GM12878 (cell line): ENCODE data around the gene ZNF45. TPM values are rescaled to one million over a fixed set of nuclear protein-coding genes. Genes with fewer than 3 reads are reported as not detected.

Experiments
- ATAC-seq: fragments of 200-7000 bp; cut with Tn5 transposase; 3 replicates; pipeline ENCODE4 v1.9.1; 2020; ENCODE audit warnings: mild to moderate bottlenecking, moderate library complexity
- BruUV-seq: library from RNA; stranded (reverse); fragments of 400-500 nt; replicated peaks from 2 replicates; lab custom pipeline; 2021; lab: Mats Ljungman, UMichigan
- CTCF ChIA-PET: fragments of 300-600 bp; sonication (Branson Sonifier 250); formaldehyde crosslinking; extraction: SDS; loops from one replicate; lab custom pipeline; 2021; ENCODE audit warnings: inconsistent platforms; lab: Yijun Ruan, JAX
- POLR2A ChIA-PET: fragments of 350-600 bp; formaldehyde crosslinking; extraction: SDS; loops from one replicate; lab custom pipeline; 2021; ENCODE audit warnings: inconsistent platforms; lab: Charles Lee
- RAD21 ChIA-PET: fragments of 300-600 bp; sonication (Branson Sonifier 250); formaldehyde crosslinking; loops from one replicate; lab custom pipeline; 2023; ENCODE audit warnings: antibody characterized with exemption; ENCODE audit not compliant: unreplicated experiment; lab: Charles Lee
- SMC1A ChIA-PET: fragments of 300-600 bp; sonication (Branson Sonifier 250); formaldehyde crosslinking; loops from one replicate; lab custom pipeline; 2023; ENCODE audit not compliant: unreplicated experiment, uncharacterized antibody; lab: Charles Lee
- DNase-seq: peaks from one replicate; pipeline ENCODE4 v3.0.0-alpha.2; 2011; ENCODE audit warnings: low read depth, low spot score
- FAIRE-seq: peaks from 3 replicates; lab custom pipeline; 2011; peaks lifted over from hg19 to GRCh38; lab: Jason Lieb, UNC
- H2AFZ ChIP-seq: 2 replicates; pipeline ENCODE4 v1.6.0; 2011; ENCODE audit warnings: low read depth, low read length, control low read depth; ENCODE audit not compliant: control insufficient read depth
- H3K27ac ChIP-seq: 2 replicates; pipeline ENCODE4 v1.5.1; 2011; ENCODE audit warnings: control low read depth; ENCODE audit not compliant: control insufficient read depth, insufficient read depth
- H3K27me3 ChIP-seq, 2 experiments: replicated peaks in 1 of 2; 2 replicates each; pipeline versions ENCODE4 v1.6.0 to v1.6.1; 2011; ENCODE audit warnings: low read length in 1 of 2; ENCODE audit not compliant: control insufficient read depth in 2 of 2, insufficient read depth in 2 of 2
- H3K36me3 ChIP-seq, 2 experiments: 2 replicates each; pipeline ENCODE4 v1.5.1; 2011; ENCODE audit warnings: low read length in 1 of 2; ENCODE audit not compliant: control insufficient read depth in 2 of 2, insufficient read depth in 2 of 2
- H3K4me1 ChIP-seq: 2 replicates; pipeline ENCODE4 v1.6.1; 2011; ENCODE audit warnings: mild to moderate bottlenecking, low read length, moderate library complexity, mixed read lengths; ENCODE audit not compliant: control insufficient read depth, insufficient read depth
- H3K4me2 ChIP-seq: 2 replicates; pipeline ENCODE4 v1.6.0; 2011; ENCODE audit warnings: control low read depth; ENCODE audit not compliant: control insufficient read depth, insufficient read depth
- H3K4me3 ChIP-seq: fragments of 200-600 bp; sonication (generic); 2 replicates; pipeline ENCODE4 v1.5.1; 2016
- H3K79me2 ChIP-seq: 2 replicates; pipeline ENCODE4 v1.6.0; 2011; ENCODE audit warnings: low read length; ENCODE audit not compliant: control insufficient read depth, insufficient read depth
- H3K9ac ChIP-seq: 2 replicates; pipeline ENCODE4 v1.8.0; 2011; ENCODE audit warnings: low read length, control low read depth, mixed read lengths; ENCODE audit not compliant: control insufficient read depth, insufficient read depth
- H3K9me3 ChIP-seq: replicated peaks from 3 replicates; pipeline ENCODE4 v1.5.1; 2011; ENCODE audit warnings: mild to moderate bottlenecking, low read length; ENCODE audit not compliant: control insufficient read depth, insufficient read depth
- H4K20me1 ChIP-seq: 2 replicates; pipeline ENCODE4 v1.6.0; 2011; ENCODE audit not compliant: control insufficient read depth, insufficient read depth
- BCL11A ChIP-seq: IDR thresholded peaks from 2 replicates; pipeline ENCODE4 v1.6.1; 2011; ENCODE audit warnings: low read depth, low read length
- FOXM1 ChIP-seq: IDR thresholded peaks from 2 replicates; pipeline ENCODE4 v1.6.1; 2012; ENCODE audit warnings: low read depth, mild to moderate bottlenecking, inconsistent platforms, low read length, moderate library complexity
- PML ChIP-seq: IDR thresholded peaks from 2 replicates; pipeline ENCODE4 v1.6.1; 2012; ENCODE audit warnings: low read length, inconsistent platforms
- POLR2A ChIP-seq: IDR thresholded peaks from 2 replicates; pipeline ENCODE4 v1.6.1; 2011; ENCODE audit warnings: low read depth, mild to moderate bottlenecking, low read length
- POLR2AphosphoS2 ChIP-seq: IDR thresholded peaks from 2 replicates; pipeline ENCODE4 v1.6.1; 2011; ENCODE audit warnings: low read depth, mild to moderate bottlenecking, low read length, improper control_type of control experiment, moderate library complexity
- SIN3A ChIP-seq: IDR thresholded peaks from 2 replicates; pipeline ENCODE4 v1.6.1; 2012; ENCODE audit warnings: low read depth, low read length, improper control_type of control experiment
- YBX1 ChIP-seq: fragments of 450-650 bp; IDR thresholded peaks from 2 replicates; pipeline ENCODE4 v1.6.1; 2016; ENCODE audit warnings: antibody characterized with exemption
- ZNF207 ChIP-seq: fragments of 450-650 bp; IDR thresholded peaks from 2 replicates; pipeline ENCODE4 v1.6.1; 2014; ENCODE audit warnings: antibody characterized with exemption, mild to moderate bottlenecking, borderline replicate concordance
- WGBS: methylation state at CpG from one replicate; pipeline ENCODE4 v1.1.6; 2016; ENCODE audit warnings: low lambda C conversion rate; ENCODE audit not compliant: insufficient replicate concordance, insufficient coverage; ENCODE audit errors: missing lambda C conversion rate; 5-methylcytosine and 5-hydroxymethylcytosine counted together
- in situ Hi-C: fragments of 300-500 bp; cut with MboI; formaldehyde crosslinking; loops from 9 replicates; pipeline ENCODE4 v1.14.3; 2018; ENCODE audit warnings: mixed read lengths
- intact Hi-C: fragments of 100-400 bp; cut with micrococcal nuclease; formaldehyde crosslinking; loops from one replicate; pipeline ENCODE4 v1.14.2; 2022; ENCODE audit not compliant: unreplicated experiment
- polyA plus RNA-seq, 11 experiments: library from polyadenylated mRNA; depleted of rRNA in 4 of 11; unstranded in 6 of 11; stranded (reverse) in 5 of 11; fragments of >200 nt; fragmentation: Nextera tagmentation in 4 of 11; fragmentation: Illumina TruSeq in 1 of 11; extraction: Ambion mirVana in 4 of 11; extraction: Trizol in 1 of 11; gene quantifications; 1 replicate in 1 of 11; 2 replicates in 10 of 11; pipeline versions ENCODE4 v1.2.1 to v1.2.3, GENCODE V29; 2011 to 2016; ENCODE audit warnings: inconsistent platforms in 2 of 11, missing spikeins in 2 of 11, low read depth in 1 of 11
- total RNA-seq, 4 experiments: library from RNA; depleted of rRNA in 3 of 4; stranded (reverse); fragments of >200 nt in 3 of 4; fragmentation: Illumina TruSeq in 1 of 4; extraction: Trizol in 1 of 4; gene quantifications; 2 replicates each; pipeline versions ENCODE4 v1.2.1 to v1.2.3, GENCODE V29; 2013 to 2021
- TF ChIP-seq, protein P1 (sequence below): fragments of 450-650 bp; formaldehyde crosslinking; IDR thresholded peaks from 2 replicates; pipeline ENCODE4 v1.4.0; 2020; ENCODE audit warnings: mild to moderate bottlenecking, moderate library complexity
- TF ChIP-seq, protein P2 (sequence below): IDR thresholded peaks from 2 replicates; pipeline ENCODE4 v1.6.1; 2012; ENCODE audit warnings: low read depth, low read length, improper control_type of control experiment
- TF ChIP-seq, protein P3 (sequence below): fragments of 450-650 bp; IDR thresholded peaks from 2 replicates; pipeline ENCODE4 v1.6.1; 2017; ENCODE audit warnings: mild to moderate bottlenecking, moderate library complexity

ZNF45 gene
- total and polyA plus RNA-seq, 10 of the 15 experiments (the other 5 are each of a cell fraction or from before 2014, with no cell fraction given), result 4.2 to 23.1 (median 15.9) TPM

DNA sequence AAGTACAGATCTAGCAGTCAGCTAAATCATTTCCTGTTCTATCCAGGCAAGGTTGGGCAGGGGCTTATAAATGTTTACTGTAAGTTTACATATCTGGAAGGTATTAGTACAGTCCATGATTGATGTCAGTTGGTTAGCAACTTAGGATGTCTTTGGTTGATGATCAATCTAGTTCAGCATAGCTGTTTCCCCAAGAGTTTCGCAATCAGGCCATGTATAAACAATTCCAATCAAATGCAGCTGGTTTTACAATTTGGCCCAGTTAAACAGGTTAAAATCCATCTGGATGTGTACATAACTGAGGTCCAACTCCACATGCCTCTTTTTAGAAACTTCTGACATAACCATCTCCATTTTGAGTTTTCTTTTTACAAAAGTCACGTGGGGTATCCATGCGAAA is 22.8 kb upstream of the ZNF45 start:
- POLR2A ChIA-PET, result interaction anchor here (0.6 to 0.7 kb wide), 2 partner anchors 66 to 262 kb away, joined by 3 read pairs; no protein-coding TSS in a partner anchor
- no peak overlapping the region for H3K27ac ChIP-seq

More for the DNA sequence above, 22.8 kb upstream of the ZNF45 start:
- FAIRE-seq (no peak), ATAC-seq (no peak), DNase-seq (no peak)
- H2AFZ ChIP-seq, result no peak overlapping the region
- BruUV-seq, result no TSS peak
- WGBS, result 93% methylated on average over 3 of the region's 3 CpGs
- ChIA-PET CTCF (no interaction called here), RAD21 (no interaction called here), SMC1A (interaction anchor here (1.2 kb wide), 1 partner anchor 23 kb away, joined by 3 read pairs; the partner anchor contains the start of gene ZNF45)
- intact Hi-C loops, result no loop called here
- H3K4me2 ChIP-seq, result no peak overlapping the region
- peaks cover 3% of the 10 kb centered on the region; the same call in 2 of the 3 replicates for H3K9me3 ChIP-seq
- no peak overlapping the region for H3K4me3 ChIP-seq
- H3K9ac ChIP-seq, result no peak overlapping the region
- no peaks in the 10 kb centered on the region for H3K79me2 ChIP-seq
- no peaks in the 10 kb centered on the region for H3K4me1 ChIP-seq
- no peaks in the 10 kb centered on the region for H4K20me1 ChIP-seq
- no peaks in the 10 kb centered on the region for H3K27me3 ChIP-seq
- in situ Hi-C loops, result no loop called here
- TF ChIP-seq BCL11A (no peak), SIN3A (no peak), YBX1 (no peak), POLR2A (no peak), ZNF207 (no peak), PML (no peak), FOXM1 (no peak), POLR2AphosphoS2 (no peak)
- TF ChIP-seq, protein P1, sequence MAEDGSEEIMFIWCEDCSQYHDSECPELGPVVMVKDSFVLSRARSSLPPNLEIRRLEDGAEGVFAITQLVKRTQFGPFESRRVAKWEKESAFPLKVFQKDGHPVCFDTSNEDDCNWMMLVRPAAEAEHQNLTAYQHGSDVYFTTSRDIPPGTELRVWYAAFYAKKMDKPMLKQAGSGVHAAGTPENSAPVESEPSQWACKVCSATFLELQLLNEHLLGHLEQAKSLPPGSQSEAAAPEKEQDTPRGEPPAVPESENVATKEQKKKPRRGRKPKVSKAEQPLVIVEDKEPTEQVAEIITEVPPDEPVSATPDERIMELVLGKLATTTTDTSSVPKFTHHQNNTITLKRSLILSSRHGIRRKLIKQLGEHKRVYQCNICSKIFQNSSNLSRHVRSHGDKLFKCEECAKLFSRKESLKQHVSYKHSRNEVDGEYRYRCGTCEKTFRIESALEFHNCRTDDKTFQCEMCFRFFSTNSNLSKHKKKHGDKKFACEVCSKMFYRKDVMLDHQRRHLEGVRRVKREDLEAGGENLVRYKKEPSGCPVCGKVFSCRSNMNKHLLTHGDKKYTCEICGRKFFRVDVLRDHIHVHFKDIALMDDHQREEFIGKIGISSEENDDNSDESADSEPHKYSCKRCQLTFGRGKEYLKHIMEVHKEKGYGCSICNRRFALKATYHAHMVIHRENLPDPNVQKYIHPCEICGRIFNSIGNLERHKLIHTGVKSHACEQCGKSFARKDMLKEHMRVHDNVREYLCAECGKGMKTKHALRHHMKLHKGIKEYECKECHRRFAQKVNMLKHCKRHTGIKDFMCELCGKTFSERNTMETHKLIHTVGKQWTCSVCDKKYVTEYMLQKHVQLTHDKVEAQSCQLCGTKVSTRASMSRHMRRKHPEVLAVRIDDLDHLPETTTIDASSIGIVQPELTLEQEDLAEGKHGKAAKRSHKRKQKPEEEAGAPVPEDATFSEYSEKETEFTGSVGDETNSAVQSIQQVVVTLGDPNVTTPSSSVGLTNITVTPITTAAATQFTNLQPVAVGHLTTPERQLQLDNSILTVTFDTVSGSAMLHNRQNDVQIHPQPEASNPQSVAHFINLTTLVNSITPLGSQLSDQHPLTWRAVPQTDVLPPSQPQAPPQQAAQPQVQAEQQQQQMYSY (CRISPR knock-in tag), result no peak
- TF ChIP-seq, protein P2, sequence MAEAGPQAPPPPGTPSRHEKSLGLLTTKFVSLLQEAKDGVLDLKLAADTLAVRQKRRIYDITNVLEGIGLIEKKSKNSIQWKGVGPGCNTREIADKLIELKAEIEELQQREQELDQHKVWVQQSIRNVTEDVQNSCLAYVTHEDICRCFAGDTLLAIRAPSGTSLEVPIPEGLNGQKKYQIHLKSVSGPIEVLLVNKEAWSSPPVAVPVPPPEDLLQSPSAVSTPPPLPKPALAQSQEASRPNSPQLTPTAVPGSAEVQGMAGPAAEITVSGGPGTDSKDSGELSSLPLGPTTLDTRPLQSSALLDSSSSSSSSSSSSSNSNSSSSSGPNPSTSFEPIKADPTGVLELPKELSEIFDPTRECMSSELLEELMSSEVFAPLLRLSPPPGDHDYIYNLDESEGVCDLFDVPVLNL, result no peak
- TF ChIP-seq, protein P3, sequence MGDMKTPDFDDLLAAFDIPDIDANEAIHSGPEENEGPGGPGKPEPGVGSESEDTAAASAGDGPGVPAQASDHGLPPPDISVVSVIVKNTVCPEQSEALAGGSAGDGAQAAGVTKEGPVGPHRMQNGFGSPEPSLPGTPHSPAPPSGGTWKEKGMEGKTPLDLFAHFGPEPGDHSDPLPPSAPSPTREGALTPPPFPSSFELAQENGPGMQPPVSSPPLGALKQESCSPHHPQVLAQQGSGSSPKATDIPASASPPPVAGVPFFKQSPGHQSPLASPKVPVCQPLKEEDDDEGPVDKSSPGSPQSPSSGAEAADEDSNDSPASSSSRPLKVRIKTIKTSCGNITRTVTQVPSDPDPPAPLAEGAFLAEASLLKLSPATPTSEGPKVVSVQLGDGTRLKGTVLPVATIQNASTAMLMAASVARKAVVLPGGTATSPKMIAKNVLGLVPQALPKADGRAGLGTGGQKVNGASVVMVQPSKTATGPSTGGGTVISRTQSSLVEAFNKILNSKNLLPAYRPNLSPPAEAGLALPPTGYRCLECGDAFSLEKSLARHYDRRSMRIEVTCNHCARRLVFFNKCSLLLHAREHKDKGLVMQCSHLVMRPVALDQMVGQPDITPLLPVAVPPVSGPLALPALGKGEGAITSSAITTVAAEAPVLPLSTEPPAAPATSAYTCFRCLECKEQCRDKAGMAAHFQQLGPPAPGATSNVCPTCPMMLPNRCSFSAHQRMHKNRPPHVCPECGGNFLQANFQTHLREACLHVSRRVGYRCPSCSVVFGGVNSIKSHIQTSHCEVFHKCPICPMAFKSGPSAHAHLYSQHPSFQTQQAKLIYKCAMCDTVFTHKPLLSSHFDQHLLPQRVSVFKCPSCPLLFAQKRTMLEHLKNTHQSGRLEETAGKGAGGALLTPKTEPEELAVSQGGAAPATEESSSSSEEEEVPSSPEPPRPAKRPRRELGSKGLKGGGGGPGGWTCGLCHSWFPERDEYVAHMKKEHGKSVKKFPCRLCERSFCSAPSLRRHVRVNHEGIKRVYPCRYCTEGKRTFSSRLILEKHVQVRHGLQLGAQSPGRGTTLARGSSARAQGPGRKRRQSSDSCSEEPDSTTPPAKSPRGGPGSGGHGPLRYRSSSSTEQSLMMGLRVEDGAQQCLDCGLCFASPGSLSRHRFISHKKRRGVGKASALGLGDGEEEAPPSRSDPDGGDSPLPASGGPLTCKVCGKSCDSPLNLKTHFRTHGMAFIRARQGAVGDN, result no peak
- H3K36me3 ChIP-seq, result no peaks in the 10 kb centered on the region
